Measurements from ENCODE around the gene ZDHHC13. TPM values are rescaled to one million over a fixed set of nuclear protein-coding genes. Genes with fewer than 3 reads are reported as not detected.

Gene ZDHHC13
- total and polyA plus RNA-seq, 2 of the 8 experiments (the other 6 are each of a cell fraction or from before 2014, with no cell fraction given) = 22.4 to 24.1 TPM

DNA sequence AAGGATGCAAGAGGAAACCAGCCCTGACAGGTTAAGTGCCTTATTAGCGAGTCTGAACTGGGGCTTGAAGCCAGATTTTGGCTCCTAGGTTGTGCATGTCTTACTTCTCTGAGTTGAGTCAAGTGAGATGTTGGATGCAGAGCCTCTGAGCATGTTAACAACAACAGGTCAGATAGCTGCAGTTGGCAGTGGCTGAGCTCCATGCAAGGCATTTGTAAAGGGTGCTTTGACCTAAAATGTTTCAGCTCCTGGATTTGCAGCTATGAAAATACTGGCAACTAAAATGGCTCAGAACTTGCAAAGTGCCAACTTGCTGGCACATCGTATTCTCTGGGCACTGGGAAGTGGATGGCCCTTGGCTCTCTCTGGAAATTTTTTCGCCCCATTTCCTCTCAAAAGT lies 101.2 kb downstream of the ZDHHC13 start (continued):
- TF ChIP-seq ZNF274 (IDR thresholded peaks at IDR 0.05; ENCODE audit: borderline replicate concordance, extremely low read depth, low read length) = no peak
- TF ChIP-seq FOSL1 (IDR thresholded peaks at IDR 0.05; ENCODE audit: insufficient read depth, low read depth, low read length) = no peak
- TF ChIP-seq, protein P1, sequence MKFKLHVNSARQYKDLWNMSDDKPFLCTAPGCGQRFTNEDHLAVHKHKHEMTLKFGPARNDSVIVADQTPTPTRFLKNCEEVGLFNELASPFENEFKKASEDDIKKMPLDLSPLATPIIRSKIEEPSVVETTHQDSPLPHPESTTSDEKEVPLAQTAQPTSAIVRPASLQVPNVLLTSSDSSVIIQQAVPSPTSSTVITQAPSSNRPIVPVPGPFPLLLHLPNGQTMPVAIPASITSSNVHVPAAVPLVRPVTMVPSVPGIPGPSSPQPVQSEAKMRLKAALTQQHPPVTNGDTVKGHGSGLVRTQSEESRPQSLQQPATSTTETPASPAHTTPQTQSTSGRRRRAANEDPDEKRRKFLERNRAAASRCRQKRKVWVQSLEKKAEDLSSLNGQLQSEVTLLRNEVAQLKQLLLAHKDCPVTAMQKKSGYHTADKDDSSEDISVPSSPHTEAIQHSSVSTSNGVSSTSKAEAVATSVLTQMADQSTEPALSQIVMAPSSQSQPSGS (IDR thresholded peaks at IDR 0.05; ENCODE audit: low read length) = no peak
- no peak for TF ChIP-seq CHD2 (IDR thresholded peaks at IDR 0.05; ENCODE audit: low read length)
- no peak for TF ChIP-seq MAFK (IDR thresholded peaks at IDR 0.05; ENCODE audit: low read depth, low read length)
- no peak for TF ChIP-seq TBP (IDR thresholded peaks at IDR 0.05; ENCODE audit: low read depth, low read length)
